Mucosa of rectum (tissue), 2 donors: ENCODE data around the gene TMC2.
"Not testable (repeated sequence)": the region's sequence is repeated elsewhere in the genome, so short reads cannot be mapped to it uniquely, and the experiment has no call there.

Source experiments
- H3K27ac ChIP-seq, 2 donors: one replicate each; pipeline ENCODE4 v1.7.0; 2013; ENCODE audit warnings: inconsistent platforms in 2 of 2, low read depth in 2 of 2, low read length in 2 of 2
- H3K27me3 ChIP-seq, 2 donors: one replicate each; pipeline ENCODE4 v1.7.0; 2013; ENCODE audit warnings: low read length in 2 of 2; ENCODE audit not compliant: control insufficient read depth in 2 of 2, insufficient read depth in 2 of 2
- H3K36me3 ChIP-seq, 2 donors: one replicate each; pipeline ENCODE4 v1.7.0; 2013; ENCODE audit warnings: low read length in 2 of 2; ENCODE audit not compliant: control insufficient read depth in 2 of 2, insufficient read depth in 2 of 2
- H3K4me1 ChIP-seq, 2 donors: one replicate each; pipeline ENCODE4 v1.7.0; 2013; ENCODE audit warnings: low read length in 2 of 2, mild to moderate bottlenecking in 1 of 2; ENCODE audit not compliant: control insufficient read depth in 2 of 2, insufficient read depth in 2 of 2
- H3K4me3 ChIP-seq, 2 donors: one replicate each; pipeline ENCODE4 v1.7.0; 2013; ENCODE audit warnings: low read length in 2 of 2
- H3K9ac ChIP-seq, 2 donors: one replicate each; pipeline ENCODE4 v1.7.0; 2013; ENCODE audit warnings: low read length in 2 of 2, low read depth in 1 of 2, mild to moderate bottlenecking in 1 of 2
- H3K9me3 ChIP-seq, 2 donors: one replicate each; pipeline ENCODE4 v1.7.0; 2013; ENCODE audit warnings: low read length in 2 of 2; ENCODE audit not compliant: control insufficient read depth in 2 of 2
- donor health status: healthy.
- donor health status: Normal muscosa, but diverticular disease.

Gene TMC2

DNA sequence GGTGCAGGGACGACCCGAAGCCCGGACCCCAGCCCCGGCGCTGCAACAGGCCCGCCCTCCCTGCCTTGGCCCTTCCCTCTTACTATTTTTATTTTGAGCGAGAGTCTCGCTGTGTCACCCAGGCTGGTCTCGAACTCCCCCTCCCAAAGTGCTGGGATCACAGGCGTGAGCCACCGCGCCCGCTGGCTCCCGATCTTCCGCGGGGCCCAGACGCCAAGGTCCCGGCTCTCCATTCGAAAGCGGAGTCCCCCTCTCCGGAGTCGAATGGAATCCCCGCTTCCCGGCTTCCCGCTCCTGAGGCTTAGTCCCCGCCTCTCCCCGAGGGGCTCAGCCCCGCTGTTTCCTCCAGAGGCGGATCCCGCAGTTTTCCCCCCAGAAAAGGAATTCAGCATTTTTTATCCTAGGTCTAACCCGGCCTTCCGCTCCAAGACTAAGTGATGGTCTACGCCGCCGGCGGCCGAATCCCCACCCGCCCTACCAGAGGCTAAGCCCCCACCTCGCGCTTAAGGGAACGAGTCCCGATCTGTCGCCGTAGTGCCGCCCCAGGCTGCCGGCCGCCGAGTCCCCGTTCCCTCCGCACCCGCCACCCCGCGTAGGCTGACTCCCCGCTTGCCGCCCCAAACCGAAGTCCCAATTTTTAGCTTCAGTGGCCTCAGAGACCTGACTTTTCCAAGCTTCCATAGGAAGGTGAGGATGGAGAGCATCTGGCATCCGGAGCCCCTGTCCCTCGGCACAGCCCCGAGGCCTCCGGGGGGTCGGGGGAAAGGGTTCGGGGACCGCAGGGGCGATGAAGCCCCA is 11.5 kb upstream of the TMC2 start:
- H3K27ac ChIP-seq: peak overlapping the region; percentile 75 to 77
- H3K36me3 ChIP-seq: no peaks in the 10 kb centered on the region
- H3K9ac ChIP-seq: peak overlapping the region; percentile 83 to 85
- no peaks in the 10 kb centered on the region for H3K9me3 ChIP-seq
- H3K4me1 ChIP-seq: peaks cover 4 to 10% of the 10 kb centered on the region in 2 donors
- peak overlapping the region; percentile 85 to 86 for H3K4me3 ChIP-seq
- H3K27me3 ChIP-seq: no peaks in the 10 kb centered on the region

DNA sequence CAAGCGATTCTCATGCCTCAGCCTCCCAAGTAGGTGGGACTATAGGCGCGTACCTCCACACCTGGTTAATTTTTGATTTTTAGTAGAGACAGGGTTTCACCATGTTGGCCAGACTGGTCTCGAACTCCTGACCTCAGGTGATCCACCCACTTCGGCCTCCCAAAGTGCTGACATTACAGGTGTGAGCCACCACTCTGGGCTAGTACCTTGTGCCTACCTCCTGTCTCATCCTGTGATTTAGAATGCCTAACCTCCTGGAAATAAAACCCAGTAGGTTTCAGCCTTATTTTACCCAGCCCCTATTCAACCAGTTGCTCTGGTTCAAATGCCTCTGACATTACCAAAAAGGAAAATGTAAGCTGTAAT is 10.2 kb upstream of the TMC2 start:
- H3K27me3 ChIP-seq, H3K9ac ChIP-seq, H3K27ac ChIP-seq, H3K36me3 ChIP-seq, H3K9me3 ChIP-seq, H3K4me3 ChIP-seq: not testable (repeated sequence)
- H3K4me1 ChIP-seq: peaks cover 4 to 10% of the 10 kb centered on the region in 2 donors

DNA sequence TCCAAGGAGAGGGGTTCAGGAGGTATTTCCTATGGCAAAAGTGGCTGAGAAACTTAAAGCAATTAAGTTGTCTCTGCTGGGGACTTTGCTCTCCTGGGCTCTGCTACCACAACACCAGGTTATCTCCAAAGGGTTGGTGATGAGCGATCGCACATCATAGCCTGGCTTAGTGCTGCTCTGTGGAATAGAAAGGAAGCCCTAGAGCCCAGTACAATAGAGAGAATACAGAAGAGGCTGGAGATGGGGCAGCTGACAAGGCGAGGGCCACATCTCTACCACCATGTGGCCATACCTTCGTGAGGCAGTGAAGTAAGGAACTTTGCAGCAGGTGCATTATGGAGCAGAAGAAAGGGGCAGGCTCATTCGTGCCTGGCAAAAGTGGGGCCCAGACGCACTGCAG is 8.6 kb upstream of the TMC2 start:
- Histone ChIP-seq H3K36me3 (no peaks in the 10 kb centered on the region), H3K4me3 (no peak overlapping the region), H3K27me3 (peaks cover 0 to 2% of the 10 kb centered on the region in 2 donors), H3K9me3 (no peaks in the 10 kb centered on the region), H3K4me1 (peaks cover 4 to 10% of the 10 kb centered on the region in 2 donors), H3K27ac (no peak overlapping the region), H3K9ac (no peak overlapping the region)

DNA sequence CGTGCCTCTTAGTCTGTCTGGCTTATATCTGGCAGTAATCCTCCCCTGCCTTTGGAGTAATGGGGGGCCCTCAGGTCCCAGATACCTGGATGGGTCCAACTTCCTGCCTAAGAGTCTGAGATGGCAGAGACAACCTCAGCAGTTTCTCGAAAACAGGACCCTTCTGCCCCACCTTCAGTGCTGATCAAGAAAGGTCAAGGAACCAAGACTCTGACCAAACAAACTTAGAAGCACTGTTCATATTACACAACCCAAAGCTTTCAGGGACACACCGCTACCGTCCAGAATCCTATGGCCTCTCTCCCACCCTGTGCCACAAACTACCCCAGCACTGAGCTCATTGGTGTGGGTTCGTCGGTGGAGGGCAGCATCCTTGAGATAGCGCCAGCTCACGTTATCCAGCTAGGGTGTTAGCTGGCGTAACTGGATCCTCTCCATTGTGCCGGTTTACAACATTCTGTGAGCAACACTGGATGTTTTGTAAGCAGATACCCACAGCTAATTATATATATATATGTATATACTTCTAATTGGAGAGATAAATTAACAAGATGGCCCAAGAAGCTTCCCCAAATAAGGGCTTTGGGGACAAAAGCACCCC is 7.6 kb upstream of the TMC2 start:
- Histone ChIP-seq H3K27ac (no peak overlapping the region), H3K4me1 (peaks cover 4 to 10% of the 10 kb centered on the region in 2 donors), H3K27me3 (peaks cover 0 to 2% of the 10 kb centered on the region in 2 donors), H3K9ac (no peak overlapping the region), H3K4me3 (no peak overlapping the region), H3K36me3 (no peaks in the 10 kb centered on the region), H3K9me3 (no peaks in the 10 kb centered on the region)

DNA sequence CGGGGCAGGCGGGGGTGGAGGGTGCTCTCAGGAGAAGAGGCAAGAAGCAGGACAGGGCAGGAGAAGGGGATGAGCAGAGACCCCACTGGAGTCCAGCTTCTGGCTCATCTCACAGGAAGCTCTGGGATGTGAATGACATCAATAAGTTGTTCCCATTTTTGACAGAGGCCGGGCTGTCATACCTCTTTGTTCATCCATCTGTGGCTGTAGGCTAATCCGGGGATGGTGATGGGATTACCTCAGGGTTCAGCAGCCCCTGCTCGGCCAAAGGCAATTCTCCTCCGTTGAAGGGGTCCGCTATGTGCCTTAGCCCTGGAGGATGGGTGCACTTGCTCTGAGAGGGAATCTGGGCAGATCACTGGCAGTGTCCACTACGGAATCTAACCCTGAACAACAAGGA is 3.3 kb upstream of the TMC2 start:
- Histone ChIP-seq H3K27me3 (peaks cover 4 to 5% of the 10 kb centered on the region in 2 donors), H3K27ac (no peak overlapping the region), H3K4me1 (no peaks in the 10 kb centered on the region)

DNA sequence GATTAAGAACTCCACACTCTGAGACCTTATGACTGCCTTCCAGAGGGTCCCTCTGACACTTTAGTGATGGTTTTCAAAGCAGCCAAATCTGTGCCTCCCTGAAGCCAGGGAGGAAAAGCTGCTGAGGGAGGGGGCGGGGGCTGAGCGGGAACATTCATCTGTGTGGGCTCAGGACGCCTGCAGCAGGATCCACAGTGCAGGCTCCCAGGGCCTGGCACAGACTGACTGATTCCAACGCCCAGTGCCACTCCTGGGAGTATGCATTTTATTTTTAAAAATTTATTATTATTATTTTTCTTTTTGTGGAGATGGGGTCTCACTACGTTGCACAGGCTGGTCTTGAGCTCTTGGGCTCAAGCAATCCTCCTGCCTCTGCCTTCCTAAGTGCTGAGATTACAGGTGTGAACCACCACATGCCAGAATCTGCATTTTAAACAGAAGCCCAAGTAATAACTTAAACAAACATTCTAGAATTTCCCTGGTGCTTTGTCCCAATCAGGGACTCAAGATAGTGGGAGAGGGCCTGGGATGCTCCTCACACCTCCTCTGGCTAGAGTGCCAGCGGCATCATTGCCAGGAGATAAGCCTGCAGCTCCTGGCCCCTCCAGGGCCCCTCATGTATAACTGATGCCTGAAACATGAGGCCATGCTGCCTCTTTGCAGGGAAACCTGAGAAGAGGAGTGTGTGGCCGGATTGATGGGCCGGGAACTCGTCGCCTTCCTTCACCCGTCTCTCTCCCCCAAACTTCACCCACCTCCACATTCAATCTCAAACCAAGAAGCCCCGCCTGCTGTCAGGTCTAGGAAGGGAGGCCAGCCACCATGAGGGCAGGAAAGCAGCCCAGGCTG is 438 bp upstream of the TMC2 start:
- Histone ChIP-seq H3K4me3 (no peak overlapping the region), H3K9ac (no peak overlapping the region), H3K27me3 (peaks cover 5 to 7% of the 10 kb centered on the region in 2 donors), H3K9me3 (no peaks in the 10 kb centered on the region), H3K4me1 (no peaks in the 10 kb centered on the region), H3K27ac (no peak overlapping the region), H3K36me3 (no peaks in the 10 kb centered on the region)

More for the DNA sequence above, 3.3 kb upstream of the TMC2 start:
- Histone ChIP-seq H3K4me3 (no peak overlapping the region), H3K9ac (no peak overlapping the region), H3K9me3 (no peaks in the 10 kb centered on the region), H3K36me3 (no peaks in the 10 kb centered on the region)

DNA sequence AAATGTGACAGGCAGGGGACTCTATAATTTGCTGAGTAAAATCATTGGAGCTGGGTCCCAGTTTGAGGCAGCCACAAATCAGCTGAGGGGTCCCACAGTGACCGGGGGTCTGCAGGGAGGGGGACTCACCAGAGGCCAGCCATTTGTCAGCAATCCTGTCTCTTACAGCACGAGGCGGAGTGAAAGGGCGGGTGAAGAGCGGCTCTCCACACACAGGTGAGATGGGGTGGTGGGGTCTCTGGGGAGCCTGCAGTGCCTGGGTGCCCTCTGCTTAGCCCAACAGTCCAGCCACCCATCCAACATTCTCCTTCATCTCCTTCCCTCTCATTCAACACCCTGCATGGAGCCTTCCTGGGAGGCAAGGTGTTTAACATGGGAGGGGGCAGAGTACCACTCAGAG is 728 bp downstream of the TMC2 start:
- Histone ChIP-seq H3K4me3 (no peak overlapping the region), H3K9ac (no peak overlapping the region), H3K9me3 (no peaks in the 10 kb centered on the region), H3K4me1 (no peaks in the 10 kb centered on the region), H3K27ac (no peak overlapping the region), H3K27me3 (peaks cover 3 to 7% of the 10 kb centered on the region in 2 donors), H3K36me3 (no peaks in the 10 kb centered on the region)

DNA sequence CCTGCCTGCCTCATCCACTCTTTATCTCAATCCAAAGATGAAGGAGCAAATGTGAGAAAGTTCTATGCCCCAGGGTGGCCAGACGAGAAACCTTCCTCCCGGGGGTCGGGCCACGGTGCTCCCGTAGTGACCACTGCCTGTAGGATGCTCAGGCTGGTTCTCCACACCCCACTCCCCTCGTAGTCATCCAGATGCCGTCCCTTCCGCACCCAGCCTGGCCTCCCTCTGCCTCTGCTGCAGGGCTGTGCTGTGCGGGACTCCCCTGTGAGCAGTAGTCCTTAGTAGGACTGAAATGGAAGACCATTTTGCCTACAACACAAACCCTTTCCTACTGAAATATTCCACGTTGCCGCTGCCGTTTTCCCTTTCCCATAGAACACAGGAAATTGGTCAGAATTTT is 2.0 kb downstream of the TMC2 start:
- Histone ChIP-seq H3K27me3 (peaks cover 5 to 7% of the 10 kb centered on the region in 2 donors), H3K36me3 (no peaks in the 10 kb centered on the region), H3K4me3 (no peak overlapping the region), H3K4me1 (no peaks in the 10 kb centered on the region), H3K9ac (no peak overlapping the region), H3K27ac (no peak overlapping the region), H3K9me3 (no peaks in the 10 kb centered on the region)

DNA sequence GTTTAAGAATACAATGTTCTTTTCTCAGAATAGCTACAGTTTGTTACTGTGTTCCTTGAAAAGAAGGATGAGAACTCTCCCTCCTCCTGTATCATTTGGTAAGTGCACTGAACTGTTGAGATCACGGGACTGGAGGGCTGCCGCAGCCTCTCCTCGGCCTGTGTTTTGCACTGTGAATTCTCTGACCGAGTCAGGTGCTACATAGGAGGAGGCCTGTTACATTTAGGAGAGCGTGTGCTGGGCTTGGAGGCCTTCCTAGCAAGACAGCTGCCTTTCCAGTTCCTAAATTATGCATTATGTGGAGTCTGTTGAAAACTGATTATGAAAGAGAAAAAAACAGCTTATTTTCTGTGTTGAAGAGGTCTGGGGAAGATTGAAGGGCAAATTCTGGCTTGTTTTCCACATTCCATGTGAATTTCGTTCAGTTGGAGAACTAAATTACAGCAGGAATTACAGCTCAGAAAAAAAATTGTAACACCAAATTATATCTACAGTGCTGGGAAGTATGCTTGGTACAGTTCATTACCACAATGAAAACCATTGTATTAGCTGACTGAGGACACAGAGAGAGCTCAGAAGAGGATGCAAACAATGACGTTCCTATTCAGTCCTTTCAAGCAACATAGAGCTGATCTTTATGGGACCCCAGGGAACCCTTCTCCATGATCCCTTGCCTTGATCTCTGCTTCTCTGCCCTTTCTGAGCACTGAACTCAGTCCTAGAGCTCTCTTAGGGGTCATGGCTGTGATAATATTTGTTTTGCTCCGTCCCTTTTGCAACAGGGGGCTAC is 2.8 kb downstream of the TMC2 start:
- Histone ChIP-seq H3K9me3 (no peaks in the 10 kb centered on the region), H3K9ac (no peak overlapping the region), H3K4me1 (no peaks in the 10 kb centered on the region), H3K27me3 (peaks cover 5 to 7% of the 10 kb centered on the region in 2 donors), H3K27ac (no peak overlapping the region), H3K36me3 (no peaks in the 10 kb centered on the region), H3K4me3 (no peak overlapping the region)
